Activated CD4-positive, alpha-beta memory T cell treated with anti-CD3 and anti-CD28 coated beads for 36 hours (primary cell): ENCODE data around the gene DCBLD2. TPM values are rescaled to one million over a fixed set of nuclear protein-coding genes. Genes with fewer than 3 reads are reported as not detected.

Experiments used
- CTCF ChIA-PET: fragments of 350-600 bp; sonication (Branson Sonifier 250); formaldehyde crosslinking; loops from one replicate; lab custom pipeline; 2021; ENCODE audit warnings: antibody characterized with exemption, inconsistent platforms; lab: Charles Lee
- POLR2A ChIA-PET: fragments of 350-600 bp; sonication (Branson Sonifier 250); formaldehyde crosslinking; loops from one replicate; lab custom pipeline; 2021; ENCODE audit warnings: antibody characterized with exemption; lab: Charles Lee
- DNase-seq: peaks from one replicate; pipeline ENCODE4 v3.0.0-alpha.2; 2020
- H3K27ac Mint-ChIP-seq: one replicate; pipeline ENCODE4 v1.8.0; 2021; ENCODE audit warnings: mixed read lengths
- H3K27me3 Mint-ChIP-seq: one replicate; pipeline ENCODE4 v1.8.0; 2021; ENCODE audit warnings: mixed read lengths
- H3K36me3 Mint-ChIP-seq: one replicate; pipeline ENCODE4 v1.8.0; 2021; ENCODE audit warnings: mixed read lengths
- H3K4me1 Mint-ChIP-seq: one replicate; pipeline ENCODE4 v1.8.0; 2021; ENCODE audit warnings: low read depth, mixed read lengths
- H3K4me3 Mint-ChIP-seq: one replicate; pipeline ENCODE4 v1.8.0; 2021; ENCODE audit warnings: mild to moderate bottlenecking, mixed read lengths
- H3K9me3 Mint-ChIP-seq: one replicate; pipeline ENCODE4 v1.8.0; 2021; ENCODE audit warnings: mixed read lengths
- intact Hi-C: fragments of 100-400 bp; cut with micrococcal nuclease; formaldehyde crosslinking; loops from one replicate; pipeline ENCODE4 v1.15.1; 2023
- total RNA-seq, 2 experiments: library from RNA; stranded (reverse); gene quantifications; one replicate each; pipeline ENCODE4 v1.2.3, GENCODE V29; 2021

Gene DCBLD2
- total RNA-seq, 2 experiments from 2014 or later = 1.2 to 1.6 TPM

- peaks cover 8% of the 10 kb centered on the region for H3K27me3 Mint-ChIP-seq
- H3K36me3 Mint-ChIP-seq = no peaks in the 10 kb centered on the region
- no peaks in the 10 kb centered on the region for H3K9me3 Mint-ChIP-seq
- CTCF ChIA-PET = no interaction called here
- POLR2A ChIA-PET = no interaction called here
- H3K27ac Mint-ChIP-seq = no peak overlapping the region
- H3K4me3 Mint-ChIP-seq = no peak overlapping the region
- no peak for DNase-seq
- intact Hi-C loops = loop anchor here (5.0 kb wide), 3 partner anchors 172 to 867 kb away; partner anchors contain the start of genes CLDND1 and GABRR3
- H3K4me1 Mint-ChIP-seq = peaks cover 11% of the 10 kb centered on the region
These were observed 2.4 kb upstream of the DCBLD2 start for GRCh38 chr3:98903705-98904481.

GRCh38 chr3:98903099-98903498 is 1.6 kb upstream of the DCBLD2 start:
- H3K9me3 Mint-ChIP-seq = no peaks in the 10 kb centered on the region
- peaks cover 11% of the 10 kb centered on the region for H3K4me1 Mint-ChIP-seq
- DNase-seq = no peak
- intact Hi-C loops = loop anchor here (5.0 kb wide), 3 partner anchors 171 to 866 kb away; partner anchors contain the start of genes CLDND1 and GABRR3
- peaks cover 8% of the 10 kb centered on the region for H3K27me3 Mint-ChIP-seq
- H3K4me3 Mint-ChIP-seq = no peak overlapping the region
- ChIA-PET CTCF (interaction anchor here (0.7 kb wide), 1 partner anchor 571 kb away, joined by 5 read pairs; no protein-coding TSS in a partner anchor), POLR2A (no interaction called here)
- H3K36me3 Mint-ChIP-seq = no peaks in the 10 kb centered on the region
- no peak overlapping the region for H3K27ac Mint-ChIP-seq

GRCh38 chr3:98902351-98902740 is 851 bp upstream of the DCBLD2 start:
- DNase-seq = no peak
- ChIA-PET POLR2A (no interaction called here), CTCF (interaction anchor here (1.1 to 1.2 kb wide), 2 partner anchors 573 to 879 kb away, joined by 3 to 4 read pairs; no protein-coding TSS in a partner anchor)
- H3K27me3 Mint-ChIP-seq = peaks cover 5% of the 10 kb centered on the region
- intact Hi-C loops = loop anchor here (5.0 kb wide), 3 partner anchors 170 to 865 kb away; partner anchors contain the start of genes CLDND1 and GABRR3
- H3K4me1 Mint-ChIP-seq = peaks cover 11% of the 10 kb centered on the region
- H3K27ac Mint-ChIP-seq = no peak overlapping the region
- no peaks in the 10 kb centered on the region for H3K9me3 Mint-ChIP-seq
- peak overlapping the region; percentile 72 for H3K4me3 Mint-ChIP-seq
- H3K36me3 Mint-ChIP-seq = no peaks in the 10 kb centered on the region

- Mint-ChIP-seq H3K9me3 (no peaks in the 10 kb centered on the region), H3K36me3 (no peaks in the 10 kb centered on the region), H3K4me1 (peaks cover 11% of the 10 kb centered on the region), H3K4me3 (peak overlapping the region; percentile 78), H3K27ac (no peak overlapping the region), H3K27me3 (peaks cover 3% of the 10 kb centered on the region)
- intact Hi-C loops = loop anchor here (1.0 to 5.0 kb wide), 6 partner anchors 169 to 930 kb away; partner anchors contain the start of genes CLDND1, CMSS1, CPOX and GABRR3
- POLR2A ChIA-PET = no interaction called here
- no peak for DNase-seq
- CTCF ChIA-PET = interaction anchor here (0.9 to 1.2 kb wide), 3 partner anchors 299 to 878 kb away, joined by 3 to 4 read pairs (median 3); no protein-coding TSS in a partner anchor
These were observed 440 bp downstream of the DCBLD2 start for GRCh38 chr3:98901119-98901391.

- ChIA-PET CTCF (no interaction called here), POLR2A (no interaction called here)
- Mint-ChIP-seq H3K27ac (no peak overlapping the region), H3K36me3 (no peaks in the 10 kb centered on the region), H3K9me3 (no peaks in the 10 kb centered on the region), H3K4me1 (peaks cover 11% of the 10 kb centered on the region), H3K4me3 (peak overlapping the region; percentile 78), H3K27me3 (peaks cover 3% of the 10 kb centered on the region)
- no peak for DNase-seq
- intact Hi-C loops = loop anchor here (1.0 to 5.0 kb wide), 6 partner anchors 168 to 929 kb away; partner anchors contain the start of genes CLDND1, CMSS1, CPOX and GABRR3
These were observed 1.0 kb downstream of the DCBLD2 start for GRCh38 chr3:98900265-98901118.

- Mint-ChIP-seq H3K27me3 (peaks cover 3% of the 10 kb centered on the region), H3K4me1 (peaks cover 11% of the 10 kb centered on the region), H3K9me3 (no peaks in the 10 kb centered on the region), H3K27ac (no peak overlapping the region), H3K36me3 (no peaks in the 10 kb centered on the region), H3K4me3 (no peak overlapping the region)
- ChIA-PET POLR2A (no interaction called here), CTCF (no interaction called here)
- intact Hi-C loops = no loop called here
- DNase-seq = no peak
These were observed 3.8 kb downstream of the DCBLD2 start for GRCh38 chr3:98897701-98898100.

GRCh38 chr3:98894791-98895576 is 6.5 kb downstream of the DCBLD2 start:
- ChIA-PET CTCF (no interaction called here), POLR2A (no interaction called here)
- no peaks in the 10 kb centered on the region for H3K36me3 Mint-ChIP-seq
- H3K4me1 Mint-ChIP-seq = no peaks in the 10 kb centered on the region
- H3K27me3 Mint-ChIP-seq = no peaks in the 10 kb centered on the region
- H3K4me3 Mint-ChIP-seq = no peak overlapping the region
- no peak overlapping the region for H3K27ac Mint-ChIP-seq
- H3K9me3 Mint-ChIP-seq = no peaks in the 10 kb centered on the region
- intact Hi-C loops = no loop called here
- DNase-seq = no peak

- Mint-ChIP-seq H3K36me3 (no peaks in the 10 kb centered on the region), H3K9me3 (no peaks in the 10 kb centered on the region), H3K4me1 (no peaks in the 10 kb centered on the region), H3K4me3 (no peak overlapping the region), H3K27me3 (no peaks in the 10 kb centered on the region), H3K27ac (no peak overlapping the region)
- intact Hi-C loops = no loop called here
- DNase-seq = no peak
- ChIA-PET POLR2A (interaction anchor here (0.6 kb wide), 1 partner anchor 1071 kb away, joined by 3 read pairs; no protein-coding TSS in a partner anchor), CTCF (no interaction called here)
These were observed 7.8 kb downstream of the DCBLD2 start for GRCh38 chr3:98893740-98894139.

GRCh38 chr3:98892263-98892662 is 9.2 kb downstream of the DCBLD2 start:
- no peak for DNase-seq
- no peaks in the 10 kb centered on the region for H3K4me1 Mint-ChIP-seq
- POLR2A ChIA-PET = no interaction called here
- no peaks in the 10 kb centered on the region for H3K27me3 Mint-ChIP-seq
- no peak overlapping the region for H3K4me3 Mint-ChIP-seq
- CTCF ChIA-PET = no interaction called here
- no peaks in the 10 kb centered on the region for H3K9me3 Mint-ChIP-seq
- no peaks in the 10 kb centered on the region for H3K36me3 Mint-ChIP-seq
- H3K27ac Mint-ChIP-seq = no peak overlapping the region
- intact Hi-C loops = no loop called here

- Mint-ChIP-seq H3K27me3 (no peaks in the 10 kb centered on the region), H3K4me3 (no peak overlapping the region), H3K27ac (no peak overlapping the region), H3K9me3 (no peaks in the 10 kb centered on the region), H3K4me1 (no peaks in the 10 kb centered on the region), H3K36me3 (no peaks in the 10 kb centered on the region)
- intact Hi-C loops = no loop called here
- ChIA-PET CTCF (no interaction called here), POLR2A (no interaction called here)
- no peak for DNase-seq
These were observed 10.3 kb downstream of the DCBLD2 start for GRCh38 chr3:98890965-98891910.
